ENCODE data around the gene TFDP3. TPM values are rescaled to one million over a fixed set of nuclear protein-coding genes. Genes with fewer than 3 reads are reported as not detected.

Gene TFDP3
- total RNA-seq (2013; cell fraction: nucleolus; rRNA removed), result not detected in 2 replicates
- total RNA-seq (2014; rRNA removed) (not detected in 2 replicates), total RNA-seq (2014; rRNA removed; fragmentation: Illumina TruSeq; extraction: Trizol) (not detected in 2 replicates), total RNA-seq (2021) (not detected in 2 replicates), polyA plus RNA-seq (2011; rRNA removed) (not detected in 2 replicates), polyA plus RNA-seq (2014; fragmentation: Illumina TruSeq; extraction: Trizol) (not detected in 2 replicates), polyA plus RNA-seq (2014; fragmentation: Nextera tagmentation; extraction: Ambion mirVana) (under 1 TPM in 1 of 2 experiments, not detected in 1; 0.14 TPM), polyA plus RNA-seq (2014; rRNA removed) (not detected in 2 replicates), polyA plus RNA-seq (2016; fragmentation: Nextera tagmentation; extraction: Ambion mirVana) (not detected), polyA minus RNA-seq (2011; rRNA and poly(A)+ RNA removed) (not detected in 2 replicates), Bru-seq, nascent RNA (not detected), BruChase-seq, experiment 1, labeled RNA remaining after a 6-hour chase (not detected), BruChase-seq, experiment 2, labeled RNA remaining after a 2-hour chase (not detected)
- polyA plus RNA-seq (2011; ENCODE audit: low read depth), result not detected
- 0.06 TPM in 1 of 2 replicates, not detected in the other for polyA plus RNA-seq (2011; cell fraction: cytosol; rRNA removed)
- polyA plus RNA-seq (2011; cell fraction: nucleus; rRNA removed), result not detected in 2 replicates
- 0.13 TPM in 1 of 2 replicates, not detected in the other for polyA plus RNA-seq (2012)
- not detected in 2 replicates for polyA minus RNA-seq (2011; cell fraction: cytosol; rRNA and poly(A)+ RNA removed)
- polyA minus RNA-seq (2011; cell fraction: nucleus; rRNA and poly(A)+ RNA removed), result not detected in 2 replicates
- long read RNA-seq, experiment 1, result 0 reads
- long read RNA-seq, experiment 2, result 0 reads

- no peak within 1 kb of the TSS for H3K27ac ChIP-seq (ENCODE audit: control insufficient read depth, insufficient read depth)
- intact Hi-C loops (cut with micrococcal nuclease; ENCODE audit: unreplicated experiment), result no loop called here
- TF ChIP-seq JUNB (IDR thresholded peaks at IDR 0.05), result no peak
- no peak for TF ChIP-seq CEBPB (IDR thresholded peaks at IDR 0.05; ENCODE audit: borderline replicate concordance in 1 of 2, low read depth in 2 of 2, low read length in 2 of 2)
- TF ChIP-seq POLR2A (IDR thresholded peaks at IDR 0.05; ENCODE audit: low read depth, low read length), result no peak
- no peak for TF ChIP-seq RELB (IDR thresholded peaks at IDR 0.05; ENCODE audit: low read depth)
- TF ChIP-seq SP1 (IDR thresholded peaks at IDR 0.05; ENCODE audit: low read depth, low read length), result no peak
- no peak for TF ChIP-seq SMAD5 (IDR thresholded peaks at IDR 0.05; ENCODE audit: low read depth)
- no peak for TF ChIP-seq ESRRA (IDR thresholded peaks at IDR 0.05; ENCODE audit: low read length)
- no peak for TF ChIP-seq HCFC1 (IDR thresholded peaks at IDR 0.05; ENCODE audit: low read length)
- TF ChIP-seq BMI1 (IDR thresholded peaks at IDR 0.05; ENCODE audit: borderline replicate concordance), result no peak
- TF ChIP-seq IRF4 (IDR thresholded peaks at IDR 0.05; ENCODE audit: low read depth, low read length), result no peak
- TF ChIP-seq, protein P1, sequence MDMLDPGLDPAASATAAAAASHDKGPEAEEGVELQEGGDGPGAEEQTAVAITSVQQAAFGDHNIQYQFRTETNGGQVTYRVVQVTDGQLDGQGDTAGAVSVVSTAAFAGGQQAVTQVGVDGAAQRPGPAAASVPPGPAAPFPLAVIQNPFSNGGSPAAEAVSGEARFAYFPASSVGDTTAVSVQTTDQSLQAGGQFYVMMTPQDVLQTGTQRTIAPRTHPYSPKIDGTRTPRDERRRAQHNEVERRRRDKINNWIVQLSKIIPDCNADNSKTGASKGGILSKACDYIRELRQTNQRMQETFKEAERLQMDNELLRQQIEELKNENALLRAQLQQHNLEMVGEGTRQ (IDR thresholded peaks at IDR 0.05; ENCODE audit: borderline replicate concordance, low read depth, low read length), result no peak
- TF ChIP-seq CBX3 (IDR thresholded peaks at IDR 0.05; ENCODE audit: borderline replicate concordance, low read depth), result no peak
- TF ChIP-seq FOXM1 (IDR thresholded peaks at IDR 0.05; ENCODE audit: low read depth, low read length), result no peak
- TF ChIP-seq, protein P2, sequence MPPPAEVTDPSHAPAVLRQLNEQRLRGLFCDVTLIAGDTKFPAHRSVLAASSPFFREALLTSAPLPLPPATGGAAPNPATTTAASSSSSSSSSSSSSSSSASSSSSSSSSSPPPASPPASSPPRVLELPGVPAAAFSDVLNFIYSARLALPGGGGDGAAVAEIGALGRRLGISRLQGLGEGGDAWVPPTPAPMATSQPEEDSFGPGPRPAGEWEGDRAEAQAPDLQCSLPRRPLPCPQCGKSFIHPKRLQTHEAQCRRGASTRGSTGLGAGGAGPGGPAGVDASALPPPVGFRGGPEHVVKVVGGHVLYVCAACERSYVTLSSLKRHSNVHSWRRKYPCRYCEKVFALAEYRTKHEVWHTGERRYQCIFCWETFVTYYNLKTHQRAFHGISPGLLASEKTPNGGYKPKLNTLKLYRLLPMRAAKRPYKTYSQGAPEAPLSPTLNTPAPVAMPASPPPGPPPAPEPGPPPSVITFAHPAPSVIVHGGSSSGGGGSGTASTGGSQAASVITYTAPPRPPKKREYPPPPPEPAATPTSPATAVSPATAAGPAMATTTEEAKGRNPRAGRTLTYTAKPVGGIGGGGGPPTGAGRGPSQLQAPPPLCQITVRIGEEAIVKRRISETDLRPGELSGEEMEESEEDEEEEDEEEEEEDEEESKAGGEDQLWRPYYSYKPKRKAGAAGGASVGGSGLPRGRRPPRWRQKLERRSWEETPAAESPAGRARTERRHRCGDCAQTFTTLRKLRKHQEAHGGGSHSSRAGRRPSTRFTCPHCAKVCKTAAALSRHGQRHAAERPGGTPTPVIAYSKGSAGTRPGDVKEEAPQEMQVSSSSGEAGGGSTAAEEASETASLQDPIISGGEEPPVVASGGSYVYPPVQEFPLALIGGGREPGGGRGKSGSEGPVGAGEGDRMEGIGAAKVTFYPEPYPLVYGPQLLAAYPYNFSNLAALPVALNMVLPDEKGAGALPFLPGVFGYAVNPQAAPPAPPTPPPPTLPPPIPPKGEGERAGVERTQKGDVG (CRISPR knock-in tag; IDR thresholded peaks at IDR 0.05), result no peak
- no peak for TF ChIP-seq MYC (IDR thresholded peaks at IDR 0.05; ENCODE audit: insufficient read depth, insufficient read length, insufficient replicate concordance, low read length, severe bottlenecking)
- no peak for TF ChIP-seq HDAC2 (IDR thresholded peaks at IDR 0.05)
- no peak for TF ChIP-seq EGR1 (IDR thresholded peaks at IDR 0.05; ENCODE audit: borderline replicate concordance in 1 of 2, low read depth in 2 of 2, low read length in 2 of 2)
- CTCF ChIA-PET, result interaction anchor here (0.6 kb wide), 1 partner anchor 11 kb away, joined by 3 read pairs; no protein-coding TSS in a partner anchor
- H3K4me1 ChIP-seq (ENCODE audit: control insufficient read depth, insufficient read depth, low read length), result no peaks in the 10 kb centered on the region
- H3K4me3 ChIP-seq, result no peak within 1 kb of the TSS
- no peaks in the 10 kb centered on the region for H4K20me1 ChIP-seq (ENCODE audit: control insufficient read depth, insufficient read depth)
- no TSS peak for BruUV-seq (replicated peaks)
- SMC1A ChIA-PET (ENCODE audit: uncharacterized antibody, unreplicated experiment), result no interaction called here
- 83% methylated on average over 36 of the region's 40 CpGs for WGBS (ENCODE audit: insufficient coverage, insufficient replicate concordance, low lambda C conversion rate, missing lambda C conversion rate)
- no peaks in the 10 kb centered on the region for H3K27me3 ChIP-seq (replicated peaks in 1 of 2; ENCODE audit: control insufficient read depth in 2 of 2, insufficient read depth in 2 of 2, low read length in 1 of 2)
- H2AFZ ChIP-seq (ENCODE audit: control insufficient read depth, low read depth, low read length), result no peak within 1 kb of the TSS
- no peaks in the 10 kb centered on the region for H3K79me2 ChIP-seq (ENCODE audit: control insufficient read depth, insufficient read depth, low read length)
- H3K9ac ChIP-seq (ENCODE audit: control insufficient read depth, insufficient read depth, low read length), result no peak within 1 kb of the TSS
- in situ Hi-C loops (cut with MboI), result no loop called here
- RAD21 ChIA-PET (ENCODE audit: unreplicated experiment), result no interaction called here
- POLR2A ChIA-PET, result no interaction called here
- no peaks in the 10 kb centered on the region for H3K36me3 ChIP-seq (ENCODE audit: control insufficient read depth in 2 of 2, insufficient read depth in 2 of 2, low read length in 1 of 2)
- DNase-seq (ENCODE audit: low read depth, low spot score) (no peak), FAIRE-seq (no peak), ATAC-seq (no peak)
- no peak within 1 kb of the TSS for H3K4me2 ChIP-seq (ENCODE audit: control insufficient read depth, insufficient read depth)
- no peaks in the 10 kb centered on the region for H3K9me3 ChIP-seq (replicated peaks; ENCODE audit: control insufficient read depth, insufficient read depth, low read length)
Observed at GRCh38 chrX:133218329-133218728, at the start of gene TFDP3. Gene TFDP3, minus strand, starts transcription at chrX:133218354. Its CDS starts 95 bp downstream, at chrX:133218259.
